Thyroid gland (tissue), 4 donors: ENCODE data around the gene TBX2. TPM values are rescaled to one million over a fixed set of nuclear protein-coding genes. Genes with fewer than 3 reads are reported as not detected.
A peak's percentile ranks its signal among the peaks of the same experiment; 100 is the strongest.

Experiments
- DNase-seq, 2 donors: peaks; one replicate each; pipeline ENCODE4 v3.0.0-alpha.2; 2019
- H3K27ac ChIP-seq, 3 donors: fragments of 200-600 bp; sonication (generic); 1 replicate in 2 of 3; 2 replicates in 1 of 3; pipeline ENCODE4 v1.5.1; 2016 to 2019; ENCODE audit warnings: mild to moderate bottlenecking in 1 of 3, moderate library complexity in 1 of 3
- H3K27me3 ChIP-seq: fragments of 200-600 bp; sonication (generic); one replicate; pipeline ENCODE4 v1.5.1; 2019
- H3K36me3 ChIP-seq, 2 donors: fragments of 200-600 bp; sonication (generic); one replicate each; pipeline ENCODE4 v1.5.1; 2016 to 2019
- H3K4me1 ChIP-seq, 2 donors: fragments of 200-600 bp; sonication (generic); one replicate each; pipeline ENCODE4 v1.5.1; 2017 to 2019
- H3K4me3 ChIP-seq, 3 donors: fragments of 200-600 bp; sonication (generic); replicated peaks in 1 of 3; 1 replicate in 2 of 3; 2 replicates in 1 of 3; pipeline ENCODE4 v1.5.1; 2016; ENCODE audit warnings: mild to moderate bottlenecking in 1 of 3
- H3K9me3 ChIP-seq: fragments of 200-600 bp; sonication (generic); one replicate; pipeline ENCODE4 v1.5.1; 2017
- POLR2A ChIP-seq, 2 donors: fragments of 450-650 bp; IDR thresholded peaks; one replicate each; pipeline ENCODE4 v1.6.1; 2017; ENCODE audit warnings: antibody characterized with exemption in 2 of 2, mild to moderate bottlenecking in 2 of 2, moderate library complexity in 1 of 2
- WGBS, 2 donors: methylation state at CpG; one replicate each; pipeline ENCODE4 v1.1.5; 2017; 5-methylcytosine and 5-hydroxymethylcytosine counted together
- intact Hi-C: fragments of 100-400 bp; cut with DNase I; formaldehyde crosslinking; loops from one replicate; pipeline ENCODE4 v1.15.1; 2023
- total RNA-seq, 4 donors: library from RNA; depleted of rRNA; stranded (reverse); fragments of >200 nt; gene quantifications; one replicate each; pipeline ENCODE4 v1.2.3, GENCODE V29; 2016
- TF ChIP-seq, protein P1 (sequence below), 6 experiments: fragments of 200-600 bp in 3 of 6; fragments of 450-650 bp in 3 of 6; sonication (generic) in 3 of 6; IDR thresholded peaks; one replicate each; pipeline ENCODE4 v1.5.1; 2016 to 2019; ENCODE audit warnings: antibody characterized with exemption in 6 of 6, mild to moderate bottlenecking in 2 of 6, inconsistent platforms in 1 of 6, moderate library complexity in 1 of 6

Gene TBX2
- total RNA-seq, 4 donors from 2014 or later, result 5.3 to 20.2 (median 11.0) TPM

DNA sequence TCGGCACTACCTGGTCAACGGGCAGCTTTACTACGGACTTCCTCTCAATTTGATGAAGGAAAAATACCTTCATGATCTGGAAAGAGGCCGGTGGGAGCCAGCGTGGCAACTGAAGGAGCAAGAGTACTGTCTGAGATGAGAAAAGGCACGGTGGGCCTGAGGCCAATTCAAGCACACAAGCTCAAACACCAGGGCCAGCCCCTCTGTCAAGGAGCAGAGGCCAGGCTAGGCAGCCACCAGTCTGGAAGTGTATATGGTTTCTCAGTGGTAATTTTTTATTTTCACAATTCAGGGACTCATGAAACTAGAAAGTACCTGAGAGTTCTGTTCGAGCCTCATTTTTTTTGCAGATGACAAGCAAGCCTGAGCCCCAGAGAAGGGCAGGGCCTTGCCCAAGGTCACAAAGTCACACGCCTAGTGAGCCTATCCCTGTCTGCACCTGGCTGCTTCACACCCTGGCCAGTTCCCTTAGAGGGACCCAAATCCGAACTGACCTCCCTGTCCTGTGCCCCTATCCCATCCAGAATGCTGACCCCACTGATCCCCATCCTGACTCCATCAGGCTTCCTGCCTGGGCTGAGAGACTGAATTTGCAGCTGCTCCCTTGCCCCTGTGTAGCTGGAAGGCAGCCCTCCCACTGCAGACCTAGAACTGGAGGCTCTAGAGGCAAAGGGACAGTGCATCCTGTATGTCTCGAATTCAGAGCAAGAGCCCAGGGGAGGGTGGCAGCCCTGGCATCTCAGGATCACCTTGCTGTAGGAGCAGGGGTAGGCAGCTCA lies 4.8 kb upstream of the TBX2 start:
- peaks cover 16% of the 10 kb centered on the region for H3K27me3 ChIP-seq
- 91 to 96% methylated on average over 8 to 9 of the region's 10 CpGs for WGBS, 2 donors
- peak overlapping the region in 1 of 3 donors; percentile 95 for H3K27ac ChIP-seq
- intact Hi-C loops, result loop anchor here (5.0 kb wide), 2 partner anchors 188 to 398 kb away; no protein-coding TSS in a partner anchor
- no peaks in the 10 kb centered on the region for H3K36me3 ChIP-seq
- H3K4me1 ChIP-seq, result peaks cover 11 to 35% of the 10 kb centered on the region in 2 donors
- H3K9me3 ChIP-seq, result no peaks in the 10 kb centered on the region
- no peak for TF ChIP-seq POLR2A (IDR thresholded peaks at IDR 0.05)
- TF ChIP-seq, protein P1, sequence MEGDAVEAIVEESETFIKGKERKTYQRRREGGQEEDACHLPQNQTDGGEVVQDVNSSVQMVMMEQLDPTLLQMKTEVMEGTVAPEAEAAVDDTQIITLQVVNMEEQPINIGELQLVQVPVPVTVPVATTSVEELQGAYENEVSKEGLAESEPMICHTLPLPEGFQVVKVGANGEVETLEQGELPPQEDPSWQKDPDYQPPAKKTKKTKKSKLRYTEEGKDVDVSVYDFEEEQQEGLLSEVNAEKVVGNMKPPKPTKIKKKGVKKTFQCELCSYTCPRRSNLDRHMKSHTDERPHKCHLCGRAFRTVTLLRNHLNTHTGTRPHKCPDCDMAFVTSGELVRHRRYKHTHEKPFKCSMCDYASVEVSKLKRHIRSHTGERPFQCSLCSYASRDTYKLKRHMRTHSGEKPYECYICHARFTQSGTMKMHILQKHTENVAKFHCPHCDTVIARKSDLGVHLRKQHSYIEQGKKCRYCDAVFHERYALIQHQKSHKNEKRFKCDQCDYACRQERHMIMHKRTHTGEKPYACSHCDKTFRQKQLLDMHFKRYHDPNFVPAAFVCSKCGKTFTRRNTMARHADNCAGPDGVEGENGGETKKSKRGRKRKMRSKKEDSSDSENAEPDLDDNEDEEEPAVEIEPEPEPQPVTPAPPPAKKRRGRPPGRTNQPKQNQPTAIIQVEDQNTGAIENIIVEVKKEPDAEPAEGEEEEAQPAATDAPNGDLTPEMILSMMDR (IDR thresholded peaks at IDR 0.05), result no peak
- H3K4me3 ChIP-seq, result no peak overlapping the region
- no peak for DNase-seq

DNA sequence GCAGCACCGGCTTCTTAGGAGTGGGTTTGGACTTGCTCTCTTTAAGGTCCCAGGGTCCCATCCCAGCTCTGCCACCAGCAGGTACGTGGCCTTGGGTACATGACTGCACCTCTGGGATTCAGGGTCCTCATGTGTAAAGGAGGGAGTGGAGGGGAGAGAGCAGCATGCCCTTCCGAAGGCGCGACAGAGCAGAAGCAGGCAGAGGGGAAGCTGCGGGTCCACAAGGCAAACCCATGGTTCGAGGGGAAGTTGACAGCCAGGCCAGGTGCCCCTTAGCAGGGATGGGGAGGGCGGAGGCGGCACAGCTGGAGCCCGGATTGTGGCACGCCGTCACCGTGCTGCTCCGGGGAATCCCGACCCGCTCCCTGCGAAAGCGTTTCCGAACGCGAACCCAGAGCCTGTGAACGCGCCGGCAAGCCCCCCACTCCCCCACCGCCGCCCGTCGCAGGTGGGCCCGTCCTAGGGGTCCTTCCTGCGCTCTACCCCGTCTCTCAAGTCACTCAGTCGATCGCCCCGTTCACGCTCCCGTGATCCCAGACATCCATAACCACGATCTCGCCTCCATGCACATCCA lies 4.1 kb upstream of the TBX2 start:
- Histone ChIP-seq H3K4me3 (no peak overlapping the region), H3K9me3 (no peaks in the 10 kb centered on the region), H3K27me3 (peaks cover 16% of the 10 kb centered on the region), H3K27ac (peak overlapping the region in 1 of 3 donors; percentile 95), H3K36me3 (no peaks in the 10 kb centered on the region), H3K4me1 (peaks cover 12 to 28% of the 10 kb centered on the region in 2 donors)
- no peak for DNase-seq
- TF ChIP-seq, protein P1 (IDR thresholded peaks at IDR 0.05), result no peak
- no peak for TF ChIP-seq POLR2A (IDR thresholded peaks at IDR 0.05)
- intact Hi-C loops, result loop anchor here (5.0 kb wide), 1 partner anchor 188 kb away; no protein-coding TSS in a partner anchor
- WGBS, 2 donors, result 52 to 53% methylated on average over 36 of the region's 38 CpGs

DNA sequence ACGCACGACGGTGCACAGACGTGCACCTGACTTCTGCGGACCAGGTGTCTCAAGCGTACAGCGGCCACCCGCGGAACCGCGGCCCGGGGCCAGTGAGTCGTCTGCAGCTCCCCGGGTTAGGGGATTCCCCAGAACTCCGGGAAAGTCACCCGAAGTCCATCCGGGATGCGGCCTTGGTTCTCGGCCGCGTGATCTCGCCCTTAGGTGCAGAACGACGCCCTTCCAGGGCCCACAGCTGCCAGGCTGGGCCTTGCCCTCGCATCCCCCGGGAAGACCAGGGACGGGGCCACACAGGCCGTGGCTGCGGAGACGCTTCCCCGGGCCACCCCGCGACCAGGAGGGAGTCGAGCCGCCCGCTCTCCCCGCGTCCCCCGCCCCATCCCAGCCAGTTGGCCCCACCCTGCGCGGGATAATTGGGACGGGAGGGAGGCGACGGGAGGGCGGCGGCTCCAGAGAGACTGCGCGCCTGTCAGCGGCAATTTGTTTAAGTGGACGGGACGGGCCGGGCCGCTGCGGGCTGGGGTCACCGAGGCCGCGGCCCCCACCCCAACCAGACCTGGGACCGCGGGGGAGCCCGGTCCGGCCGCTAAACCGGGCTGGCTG lies 3.6 kb upstream of the TBX2 start:
- no peak for DNase-seq
- H3K4me3 ChIP-seq, result peak overlapping the region in 1 of 3 donors; percentile 73
- H3K9me3 ChIP-seq, result no peaks in the 10 kb centered on the region
- no peak for TF ChIP-seq POLR2A (IDR thresholded peaks at IDR 0.05)
- intact Hi-C loops, result loop anchor here (5.0 kb wide), 1 partner anchor 189 kb away; no protein-coding TSS in a partner anchor
- H3K27ac ChIP-seq, result peak overlapping the region in 2 of 3 donors; percentile 66 to 95
- peaks cover 18 to 32% of the 10 kb centered on the region in 2 donors for H3K4me1 ChIP-seq
- WGBS, 2 donors, result 18 to 30% methylated on average over 7 to 8 of the region's 63 CpGs
- no peaks in the 10 kb centered on the region for H3K36me3 ChIP-seq
- peaks cover 16% of the 10 kb centered on the region for H3K27me3 ChIP-seq

DNA sequence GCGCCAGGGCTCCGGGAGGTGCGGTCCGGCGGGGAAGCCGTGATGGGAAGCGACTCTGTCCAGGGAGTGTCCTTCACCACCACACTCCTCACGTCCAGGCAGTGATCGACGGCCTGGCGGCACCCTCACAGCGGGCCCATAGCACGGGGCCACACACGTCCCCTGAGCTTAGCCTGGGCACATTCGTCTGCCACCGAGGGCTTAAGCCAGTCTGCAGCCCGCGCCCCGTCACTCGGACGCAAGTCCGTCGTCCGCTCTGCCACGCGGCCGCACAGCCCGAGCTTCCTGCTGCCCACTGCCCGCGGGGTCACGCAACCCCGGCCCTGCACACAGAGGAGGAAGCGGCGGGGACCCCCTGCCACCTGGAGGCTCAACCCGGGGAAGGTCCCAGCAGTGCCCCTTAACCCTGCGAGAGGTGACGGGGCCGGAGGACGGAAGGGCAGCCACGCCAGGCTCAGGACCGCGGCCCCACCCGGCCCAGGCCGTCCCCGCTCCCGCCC lies 3.0 kb upstream of the TBX2 start:
- peaks cover 16% of the 10 kb centered on the region for H3K27me3 ChIP-seq
- peaks cover 20 to 35% of the 10 kb centered on the region in 2 donors for H3K4me1 ChIP-seq
- H3K4me3 ChIP-seq, result peak overlapping the region in 1 of 3 donors; percentile 73
- no peak for DNase-seq
- intact Hi-C loops, result loop anchor here (5.0 kb wide), 1 partner anchor 189 kb away; no protein-coding TSS in a partner anchor
- peak overlapping the region; percentile 53 to 95 (median 66) for H3K27ac ChIP-seq
- TF ChIP-seq, protein P1 (IDR thresholded peaks at IDR 0.05), result no peak
- peak in 1 of 2 donors; percentile 8 for TF ChIP-seq POLR2A (IDR thresholded peaks at IDR 0.05)
- whole genome bisulfite sequencing, 2 donors, result 4% methylated on average over 12 of the region's 46 CpGs; no CpG with 5 or more reads in 1 of the 2 donors
- no peaks in the 10 kb centered on the region for H3K36me3 ChIP-seq
- no peaks in the 10 kb centered on the region for H3K9me3 ChIP-seq
